ENCODE results near the gene KPNA1. TPM values are rescaled to one million over a fixed set of nuclear protein-coding genes. Genes with fewer than 3 reads are reported as not detected.

KPNA1 gene
- total RNA-seq, 2 donors from 2014 or later, result 20.2 to 28.7 TPM

GRCh38 chr3:122410639-122411038, 104.1 kb downstream of the KPNA1 start:
- Histone ChIP-seq H3K9me3 (no peaks in the 10 kb centered on the region), H3K27me3 (no peaks in the 10 kb centered on the region), H3K36me3 (replicated peaks in 1 of 2; ENCODE audit: insufficient read depth in 1 of 2, low read depth in 2 of 2) (peaks cover 0 to 2% of the 10 kb centered on the region in 2 donors), H3K4me3 (no peak overlapping the region), H3K27ac (no peak overlapping the region), H3K4me1 (peaks cover 43% of the 10 kb centered on the region)
- DNase-seq (no peak), ATAC-seq (no peak)
- 75 to 80% methylated on average over 6 of the region's 6 CpGs for WGBS, 2 donors
- intact Hi-C loops (cut with DNase I), result no loop called here
- TF ChIP-seq CTCF (IDR thresholded peaks at IDR 0.05), result no peak
- no peak for TF ChIP-seq POLR2A (IDR thresholded peaks at IDR 0.05)

- WGBS, 2 donors, result 70 to 74% methylated on average over 4 of the region's 4 CpGs
- TF ChIP-seq CTCF (IDR thresholded peaks at IDR 0.05), result no peak
- no peak for TF ChIP-seq POLR2A (IDR thresholded peaks at IDR 0.05)
- Histone ChIP-seq H3K4me3 (no peak overlapping the region), H3K27me3 (no peaks in the 10 kb centered on the region), H3K36me3 (replicated peaks in 1 of 2; ENCODE audit: insufficient read depth in 1 of 2, low read depth in 2 of 2) (peaks cover 0 to 2% of the 10 kb centered on the region in 2 donors), H3K4me1 (peaks cover 39% of the 10 kb centered on the region), H3K27ac (peak overlapping the region in 1 of 4 donors; percentile 45), H3K9me3 (no peaks in the 10 kb centered on the region)
- intact Hi-C loops (cut with DNase I), result no loop called here
- DNase-seq, result no peak
- ATAC-seq, result no peak
Observed at GRCh38 chr3:122410111-122410510, 104.6 kb downstream of the KPNA1 start.

- Histone ChIP-seq H3K4me1 (peaks cover 32% of the 10 kb centered on the region), H3K36me3 (replicated peaks in 1 of 2; ENCODE audit: insufficient read depth in 1 of 2, low read depth in 2 of 2) (peaks cover 2% of the 10 kb centered on the region in 2 donors), H3K27ac (peak overlapping the region in 1 of 4 donors; percentile 45), H3K9me3 (no peaks in the 10 kb centered on the region), H3K4me3 (no peak overlapping the region), H3K27me3 (no peaks in the 10 kb centered on the region)
- intact Hi-C loops (cut with DNase I), result no loop called here
- WGBS, 2 donors, result 67 to 74% methylated on average over 6 of the region's 6 CpGs
- ATAC-seq (no peak), DNase-seq (no peak)
- TF ChIP-seq POLR2A (IDR thresholded peaks at IDR 0.05) (no peak), CTCF (IDR thresholded peaks at IDR 0.05) (no peak)
Observed at GRCh38 chr3:122409446-122409845, 105.3 kb downstream of the KPNA1 start.

GRCh38 chr3:122407946-122408345, 106.8 kb downstream of the KPNA1 start:
- peaks cover 25% of the 10 kb centered on the region for H3K4me1 ChIP-seq
- ATAC-seq (no peak), DNase-seq (no peak)
- peaks cover 2 to 8% of the 10 kb centered on the region in 2 donors for H3K36me3 ChIP-seq (replicated peaks in 1 of 2; ENCODE audit: insufficient read depth in 1 of 2, low read depth in 2 of 2)
- TF ChIP-seq POLR2A (IDR thresholded peaks at IDR 0.05) (no peak), CTCF (IDR thresholded peaks at IDR 0.05) (no peak)
- no peak overlapping the region for H3K27ac ChIP-seq
- no peaks in the 10 kb centered on the region for H3K9me3 ChIP-seq
- intact Hi-C loops (cut with DNase I), result no loop called here
- no peak overlapping the region for H3K4me3 ChIP-seq
- 53 to 55% methylated on average over 1 of the region's 1 CpG for WGBS, 2 donors
- no peaks in the 10 kb centered on the region for H3K27me3 ChIP-seq

GRCh38 chr3:122406198-122406597, 108.5 kb downstream of the KPNA1 start:
- DNase-seq, result no peak
- no peaks in the 10 kb centered on the region for H3K9me3 ChIP-seq
- no peaks in the 10 kb centered on the region for H3K27me3 ChIP-seq
- intact Hi-C loops (cut with DNase I), result no loop called here
- peaks cover 8% of the 10 kb centered on the region for H3K4me1 ChIP-seq
- no peak overlapping the region for H3K4me3 ChIP-seq
- H3K36me3 ChIP-seq (replicated peaks in 1 of 2; ENCODE audit: insufficient read depth in 1 of 2, low read depth in 2 of 2), result peaks cover 2 to 8% of the 10 kb centered on the region in 2 donors
- 86 to 96% methylated on average over 4 of the region's 4 CpGs for WGBS, 2 donors
- no peak for TF ChIP-seq POLR2A (IDR thresholded peaks at IDR 0.05)
- TF ChIP-seq CTCF (IDR thresholded peaks at IDR 0.05), result no peak
- no peak for ATAC-seq
- peak overlapping the region in 1 of 4 donors; percentile 23 for H3K27ac ChIP-seq
